Measurements from ENCODE around the gene RPL31. TPM values are rescaled to one million over a fixed set of nuclear protein-coding genes. Genes with fewer than 3 reads are reported as not detected.

Gene RPL31
- total and polyA plus RNA-seq, 2 donors (not counting 1 experiment from before 2014, with no cell fraction given) = 1,159 to 2,636 TPM

GRCh38 chr2:101052147-101052546, 50.1 kb downstream of the RPL31 start:
- Histone ChIP-seq H3K9ac (ENCODE audit: insufficient read depth, low read length) (no peak overlapping the region), H3K4me3 (replicated peaks in 1 of 4; ENCODE audit: control extremely low read depth in 1 of 4, insufficient read depth in 1 of 4, low read depth in 3 of 4, low read length in 4 of 4) (no peak overlapping the region), H3K9me3 (ENCODE audit: control insufficient read depth, insufficient read depth, low read depth, low read length) (no peaks in the 10 kb centered on the region), H3K4me1 (ENCODE audit: control insufficient read depth, extremely low read depth, insufficient read depth, low read length) (no peaks in the 10 kb centered on the region), H3K36me3 (ENCODE audit: control insufficient read depth, insufficient read depth, low read length) (no peaks in the 10 kb centered on the region), H3K27me3 (ENCODE audit: control insufficient read depth, insufficient read depth, low read length) (no peaks in the 10 kb centered on the region), H3K4me2 (ENCODE audit: extremely low read depth, insufficient read depth, low read length) (no peak overlapping the region), H2AFZ (ENCODE audit: low read length) (no peak overlapping the region), H3K27ac (ENCODE audit: insufficient read depth, low read length) (no peak overlapping the region), H4K20me1 (ENCODE audit: control insufficient read depth, extremely low read depth, insufficient read depth, low read length) (no peaks in the 10 kb centered on the region), H3K79me2 (ENCODE audit: control insufficient read depth, insufficient read depth, low read length) (no peaks in the 10 kb centered on the region)
- TF ChIP-seq EZH2 (IDR thresholded peaks at IDR 0.05; ENCODE audit: low read length, missing control alignments) (no peak), CTCF (conservative IDR thresholded peaks at IDR 0.05 in 1 of 2, IDR thresholded peaks at IDR 0.05 in 1 of 2; ENCODE audit: low read depth in 1 of 2, low read length in 2 of 2) (no peak)
- DNase-seq (ENCODE audit: low read depth in 2 of 2) = no peak

- DNase-seq (ENCODE audit: low read depth in 2 of 2) = no peak
- Histone ChIP-seq H3K27ac (ENCODE audit: insufficient read depth, low read length) (no peak overlapping the region), H3K9me3 (ENCODE audit: control insufficient read depth, insufficient read depth, low read depth, low read length) (no peaks in the 10 kb centered on the region)
Measured at GRCh38 chr2:101053117-101053516, 51.0 kb downstream of the RPL31 start.

More at GRCh38 chr2:101053117-101053516, 51.0 kb downstream of the RPL31 start:
- H3K27me3 ChIP-seq (ENCODE audit: control insufficient read depth, insufficient read depth, low read length) = no peaks in the 10 kb centered on the region
- no peaks in the 10 kb centered on the region for H4K20me1 ChIP-seq (ENCODE audit: control insufficient read depth, extremely low read depth, insufficient read depth, low read length)
- H3K4me3 ChIP-seq (replicated peaks in 1 of 4; ENCODE audit: control extremely low read depth in 1 of 4, insufficient read depth in 1 of 4, low read depth in 3 of 4, low read length in 4 of 4) = no peak overlapping the region
- no peaks in the 10 kb centered on the region for H3K4me1 ChIP-seq (ENCODE audit: control insufficient read depth, extremely low read depth, insufficient read depth, low read length)
- no peaks in the 10 kb centered on the region for H3K36me3 ChIP-seq (ENCODE audit: control insufficient read depth, insufficient read depth, low read length)
- H3K4me2 ChIP-seq (ENCODE audit: extremely low read depth, insufficient read depth, low read length) = no peak overlapping the region
- TF ChIP-seq EZH2 (IDR thresholded peaks at IDR 0.05; ENCODE audit: low read length, missing control alignments) = no peak
- no peak for TF ChIP-seq CTCF (conservative IDR thresholded peaks at IDR 0.05 in 1 of 2, IDR thresholded peaks at IDR 0.05 in 1 of 2; ENCODE audit: low read depth in 1 of 2, low read length in 2 of 2)
- no peak overlapping the region for H2AFZ ChIP-seq (ENCODE audit: low read length)
- no peaks in the 10 kb centered on the region for H3K79me2 ChIP-seq (ENCODE audit: control insufficient read depth, insufficient read depth, low read length)
- no peak overlapping the region for H3K9ac ChIP-seq (ENCODE audit: insufficient read depth, low read length)

Other genes starting within 250 kb of the RPL31 start
- 2.3 and 3.6 TPM in 2 replicates for gene NPAS2, start 182.2 kb upstream of the RPL31 start, total RNA-seq
- 4.9 and 8.7 TPM in 2 replicates for gene NPAS2, start 182.2 kb upstream of the RPL31 start, polyA plus RNA-seq
- 3.3 and 3.8 TPM in 2 replicates for gene TBC1D8, start 149.1 kb downstream of the RPL31 start, total RNA-seq
- 5.4 and 5.5 TPM in 2 replicates for gene TBC1D8, start 149.1 kb downstream of the RPL31 start, polyA plus RNA-seq

All from fibroblast of lung (primary cell).